Skeletal muscle tissue (tissue), 4 donors: ENCODE data around the gene MCM9. TPM values are rescaled to one million over a fixed set of nuclear protein-coding genes. Genes with fewer than 3 reads are reported as not detected.

Experiments
- H3K27ac ChIP-seq: one replicate; pipeline ENCODE4 v1.7.0; 2013; ENCODE audit warnings: mild to moderate bottlenecking, low read depth, low read length, inconsistent platforms
- H3K27me3 ChIP-seq, 3 donors: one replicate each; pipeline ENCODE4 v1.7.0; 2013; ENCODE audit warnings: low read length in 3 of 3; ENCODE audit not compliant: control insufficient read depth in 3 of 3, insufficient read depth in 3 of 3
- H3K36me3 ChIP-seq, 3 donors: one replicate each; pipeline ENCODE4 v1.7.0; 2013; ENCODE audit warnings: low read length in 3 of 3; ENCODE audit not compliant: control insufficient read depth in 3 of 3, insufficient read depth in 3 of 3
- H3K4me1 ChIP-seq, 3 donors: one replicate each; pipeline ENCODE4 v1.7.0; 2013; ENCODE audit warnings: low read length in 3 of 3, mild to moderate bottlenecking in 3 of 3; ENCODE audit not compliant: control insufficient read depth in 3 of 3, insufficient read depth in 3 of 3
- H3K4me3 ChIP-seq, 3 donors: one replicate each; pipeline ENCODE4 v1.7.0; 2013; ENCODE audit warnings: low read length in 3 of 3
- H3K9ac ChIP-seq, 3 donors: one replicate each; pipeline ENCODE4 v1.7.0; 2013; ENCODE audit warnings: low read length in 3 of 3, mild to moderate bottlenecking in 3 of 3, moderate library complexity in 2 of 3, low read depth in 1 of 3
- H3K9me3 ChIP-seq, 3 donors: one replicate each; pipeline ENCODE4 v1.7.0; 2013; ENCODE audit warnings: low read length in 3 of 3; ENCODE audit not compliant: control insufficient read depth in 3 of 3
- total RNA-seq: library from RNA; depleted of rRNA; stranded (reverse); fragments of >200 nt; gene quantifications from one replicate; pipeline ENCODE4 v1.2.3, GENCODE V29; 2014
- donor health status: Osteomylitis.

Gene MCM9
- total RNA-seq, 1 donor from 2014 or later, result 13.6 TPM

DNA sequence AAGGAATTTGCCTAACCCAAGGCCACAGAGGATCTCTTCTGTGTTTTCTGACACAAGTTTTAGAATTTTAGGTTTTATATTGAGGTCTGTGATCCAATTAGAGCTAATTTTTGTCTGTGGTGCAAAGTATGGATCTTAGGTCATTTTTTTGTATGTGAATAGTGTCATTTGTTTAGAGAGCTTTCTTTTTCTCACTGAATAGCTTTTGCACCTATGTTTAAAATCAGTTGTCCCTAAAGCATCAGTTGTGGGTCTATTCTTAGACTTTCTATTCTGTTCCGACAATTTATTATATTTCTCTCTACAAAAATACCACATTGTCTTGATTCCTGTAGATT is 341 bp upstream of the MCM9 start:
- Histone ChIP-seq H3K9me3 (no peaks in the 10 kb centered on the region), H3K27ac (peak overlapping the region; percentile 93), H3K27me3 (no peaks in the 10 kb centered on the region), H3K36me3 (peaks cover 6 to 12% (median 11%) of the 10 kb centered on the region in 3 donors), H3K4me3 (peak overlapping the region; percentile 85 to 94 (median 93)), H3K9ac (peak overlapping the region; percentile 88 to 98 (median 94)), H3K4me1 (peaks cover 0 to 7% (median 3%) of the 10 kb centered on the region in 3 donors)

GRCh38 chr6:118933855-118934460 is 1.0 kb downstream of the MCM9 start:
- Histone ChIP-seq H3K9ac (peak overlapping the region in 1 of 3 donors; percentile 34), H3K27ac (peak overlapping the region; percentile 23)

DNA sequence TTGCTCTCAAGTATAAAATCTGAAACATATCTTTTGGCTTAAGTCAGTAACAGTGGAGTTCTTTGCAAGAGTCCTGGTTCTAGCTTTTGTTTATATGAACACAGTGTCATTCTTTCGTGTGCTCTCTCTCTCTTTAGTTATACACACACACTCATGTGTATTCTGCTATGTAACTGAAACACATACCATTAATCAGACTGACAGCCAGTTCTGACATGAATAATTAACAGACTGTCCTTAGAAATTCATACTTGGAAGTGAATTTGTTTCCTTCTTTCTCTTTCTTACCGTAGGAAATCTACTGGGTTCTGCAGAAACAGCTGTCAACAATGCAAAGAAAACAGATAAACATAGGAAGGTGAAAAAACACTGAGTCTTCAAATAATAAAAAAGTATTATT is 2.5 kb downstream of the MCM9 start:
- Histone ChIP-seq H3K4me1 (peaks cover 0 to 7% (median 3%) of the 10 kb centered on the region in 3 donors), H3K27me3 (no peaks in the 10 kb centered on the region), H3K9ac (no peak overlapping the region), H3K9me3 (no peaks in the 10 kb centered on the region), H3K36me3 (peaks cover 6 to 23% (median 18%) of the 10 kb centered on the region in 3 donors), H3K4me3 (no peak overlapping the region), H3K27ac (no peak overlapping the region)

More at GRCh38 chr6:118933855-118934460, 1.0 kb downstream of the MCM9 start:
- no peaks in the 10 kb centered on the region for H3K9me3 ChIP-seq
- H3K36me3 ChIP-seq, result peaks cover 6 to 18% (median 17%) of the 10 kb centered on the region in 3 donors
- no peaks in the 10 kb centered on the region for H3K27me3 ChIP-seq
- H3K4me1 ChIP-seq, result peaks cover 0 to 7% (median 3%) of the 10 kb centered on the region in 3 donors
- H3K4me3 ChIP-seq, result peak overlapping the region; percentile 59 to 94 (median 93)

DNA sequence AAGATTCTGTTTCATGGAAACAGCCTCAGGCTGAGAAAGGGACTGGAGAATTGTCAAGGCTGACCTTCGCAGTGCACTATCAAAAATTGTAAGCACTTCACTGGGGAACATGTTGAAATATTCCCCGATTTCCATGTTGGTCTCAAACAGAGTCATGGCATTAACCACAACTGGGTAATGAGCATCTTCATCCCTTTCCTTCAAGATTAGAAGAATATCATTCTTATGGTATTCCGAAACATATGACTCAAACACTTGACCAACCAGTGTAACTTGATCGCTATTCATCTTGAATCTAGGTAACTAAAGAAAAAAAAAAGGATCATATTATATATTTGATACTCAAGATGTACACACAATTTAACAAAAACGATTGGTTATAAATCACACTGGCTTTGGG is 3.5 kb downstream of the MCM9 start:
- peaks cover 0 to 7% (median 3%) of the 10 kb centered on the region in 3 donors for H3K4me1 ChIP-seq
- no peaks in the 10 kb centered on the region for H3K9me3 ChIP-seq
- no peaks in the 10 kb centered on the region for H3K27me3 ChIP-seq
- no peak overlapping the region for H3K4me3 ChIP-seq
- no peak overlapping the region for H3K27ac ChIP-seq
- H3K9ac ChIP-seq, result no peak overlapping the region
- H3K36me3 ChIP-seq, result peaks cover 6 to 23% (median 18%) of the 10 kb centered on the region in 3 donors

GRCh38 chr6:118930680-118931079 is 4.3 kb downstream of the MCM9 start:
- Histone ChIP-seq H3K9me3 (no peaks in the 10 kb centered on the region), H3K4me1 (peaks cover 0 to 7% (median 3%) of the 10 kb centered on the region in 3 donors), H3K36me3 (peaks cover 6 to 23% (median 18%) of the 10 kb centered on the region in 3 donors), H3K4me3 (no peak overlapping the region), H3K9ac (no peak overlapping the region), H3K27ac (no peak overlapping the region), H3K27me3 (no peaks in the 10 kb centered on the region)

DNA sequence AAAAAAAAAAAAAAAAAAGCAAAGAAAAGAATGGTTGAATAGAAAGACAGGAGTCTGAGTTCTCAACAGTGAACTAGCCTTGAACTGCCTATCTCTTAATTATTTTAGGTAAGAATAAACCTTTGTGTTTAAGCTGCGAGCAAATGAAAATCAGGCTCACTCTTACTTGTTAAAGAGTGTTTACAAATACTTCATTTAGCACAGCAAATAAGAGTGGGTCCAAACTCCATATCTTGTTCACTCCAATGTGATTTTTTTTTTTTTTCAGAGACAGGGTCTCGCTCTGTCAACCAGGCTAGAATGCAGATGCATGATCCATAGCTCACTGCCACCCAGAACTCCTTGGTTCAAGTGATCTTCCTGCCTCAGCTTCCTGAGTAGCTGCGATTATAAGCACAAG is 11.9 kb downstream of the MCM9 start:
- Histone ChIP-seq H3K27ac (no peak overlapping the region), H3K36me3 (peaks cover 18 to 47% (median 40%) of the 10 kb centered on the region in 3 donors), H3K9ac (no peak overlapping the region), H3K9me3 (no peaks in the 10 kb centered on the region), H3K4me3 (no peak overlapping the region), H3K27me3 (no peaks in the 10 kb centered on the region), H3K4me1 (no peaks in the 10 kb centered on the region)

DNA sequence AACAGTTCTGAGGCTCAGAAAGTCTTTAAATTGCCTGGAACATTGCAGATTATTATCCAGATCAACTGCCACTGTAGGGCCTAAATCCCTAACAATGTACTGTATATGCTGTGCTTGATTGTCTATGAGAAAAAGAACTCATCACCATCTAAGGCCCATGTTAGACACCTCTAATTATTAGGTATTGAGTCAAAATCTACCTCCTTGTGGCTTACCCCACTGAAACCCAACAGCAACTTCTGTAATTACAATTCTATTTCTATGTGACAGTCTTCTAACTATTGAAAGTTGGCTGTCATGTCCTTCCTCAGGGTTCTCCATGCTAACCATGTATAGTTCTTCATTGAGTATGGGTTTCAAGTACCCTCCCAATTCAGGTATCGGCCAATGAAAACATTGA is 13.9 kb downstream of the MCM9 start:
- Histone ChIP-seq H3K4me3 (no peak overlapping the region), H3K9me3 (no peaks in the 10 kb centered on the region), H3K9ac (no peak overlapping the region), H3K27ac (no peak overlapping the region), H3K4me1 (no peaks in the 10 kb centered on the region), H3K27me3 (no peaks in the 10 kb centered on the region), H3K36me3 (peaks cover 21 to 51% (median 50%) of the 10 kb centered on the region in 3 donors)

- Histone ChIP-seq H3K27ac (no peak overlapping the region), H3K4me3 (no peak overlapping the region), H3K4me1 (peaks cover 0 to 4% (median 0%) of the 10 kb centered on the region in 3 donors), H3K9ac (no peak overlapping the region), H3K9me3 (no peaks in the 10 kb centered on the region), H3K27me3 (no peaks in the 10 kb centered on the region), H3K36me3 (peaks cover 18 to 50% (median 49%) of the 10 kb centered on the region in 3 donors)
Observed at GRCh38 chr6:118918329-118918725, 16.6 kb downstream of the MCM9 start.

GRCh38 chr6:118917546-118918328 is 17.2 kb downstream of the MCM9 start:
- Histone ChIP-seq H3K27me3 (no peaks in the 10 kb centered on the region), H3K9ac (no peak overlapping the region), H3K36me3 (peaks cover 17 to 47% (median 45%) of the 10 kb centered on the region in 3 donors)

DNA sequence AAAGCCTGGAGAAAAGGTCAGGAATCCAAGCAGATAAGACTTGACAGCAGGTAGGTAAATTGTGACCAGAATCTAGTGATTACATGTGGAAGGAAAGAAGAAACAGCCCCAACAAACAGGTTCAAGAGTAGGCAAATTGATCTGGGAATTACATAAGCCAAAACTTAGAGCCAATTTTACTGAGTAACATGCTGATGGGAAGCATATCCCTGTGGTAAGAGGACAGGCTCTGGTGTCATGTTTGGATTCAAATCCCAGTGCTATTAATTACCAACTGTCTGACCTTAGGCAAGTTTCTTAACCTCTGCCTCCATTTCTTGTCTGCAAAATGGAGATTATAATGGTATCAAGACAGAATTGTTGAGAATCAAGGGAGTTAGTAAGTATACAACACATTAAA is 20.4 kb downstream of the MCM9 start:
- H3K9me3 ChIP-seq, result no peaks in the 10 kb centered on the region
- no peak overlapping the region for H3K9ac ChIP-seq
- no peaks in the 10 kb centered on the region for H3K27me3 ChIP-seq
- H3K4me3 ChIP-seq, result no peak overlapping the region
- H3K4me1 ChIP-seq, result peaks cover 0 to 4% (median 0%) of the 10 kb centered on the region in 3 donors
- no peak overlapping the region for H3K27ac ChIP-seq
- H3K36me3 ChIP-seq, result peaks cover 8 to 40% (median 36%) of the 10 kb centered on the region in 3 donors

More at GRCh38 chr6:118917546-118918328, 17.2 kb downstream of the MCM9 start:
- Histone ChIP-seq H3K4me1 (peaks cover 0 to 4% (median 0%) of the 10 kb centered on the region in 3 donors), H3K9me3 (no peaks in the 10 kb centered on the region), H3K4me3 (no peak overlapping the region), H3K27ac (no peak overlapping the region)
